Middle frontal gyrus (tissue), 1 donor: Measurements from ENCODE around the gene YIF1B.
A peak's percentile ranks its signal among the peaks of the same experiment; 100 is the strongest.

Experiments used
- DNase-seq: peaks from one replicate; pipeline ENCODE4 v3.0.0-alpha.2; 2015; ENCODE audit warnings: low spot score; ENCODE audit errors: extremely low spot score

Gene YIF1B

DNA sequence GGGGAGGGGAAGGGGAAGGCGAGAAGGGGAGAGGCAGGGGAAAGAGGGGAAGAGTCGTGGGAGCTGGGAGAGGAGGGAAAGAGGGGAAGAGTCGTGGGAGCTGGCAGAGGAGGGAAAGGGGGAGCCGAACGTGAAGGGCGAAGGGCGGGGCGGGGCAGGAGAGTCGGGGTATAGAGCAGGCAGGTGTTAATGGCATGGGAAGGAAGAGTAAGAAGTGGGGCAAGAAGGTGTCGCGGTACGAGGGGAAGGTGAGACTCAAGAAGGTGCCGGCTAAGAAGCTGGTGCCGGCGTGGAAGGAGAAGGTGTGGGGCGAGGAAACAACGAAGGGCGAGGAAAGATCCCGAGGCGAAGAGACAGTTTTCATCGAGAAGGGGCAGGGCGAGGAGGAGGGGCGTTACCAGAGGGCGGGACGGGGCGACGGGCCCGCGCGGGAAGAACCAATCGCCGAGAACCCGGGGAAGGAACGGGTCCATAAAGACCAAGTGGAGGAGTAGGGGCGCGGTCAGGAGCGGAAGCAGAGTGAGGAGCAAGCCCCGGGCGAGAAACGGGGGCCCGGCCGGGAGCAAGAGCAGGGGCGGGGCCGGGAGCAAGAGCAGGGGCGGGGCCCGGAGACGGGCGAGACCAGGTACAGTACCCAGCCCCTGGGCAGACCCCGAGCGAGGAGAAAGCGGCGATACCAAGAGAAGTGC lies 20.3 kb upstream of the YIF1B start:
- peak; percentile 84 for DNase-seq

DNA sequence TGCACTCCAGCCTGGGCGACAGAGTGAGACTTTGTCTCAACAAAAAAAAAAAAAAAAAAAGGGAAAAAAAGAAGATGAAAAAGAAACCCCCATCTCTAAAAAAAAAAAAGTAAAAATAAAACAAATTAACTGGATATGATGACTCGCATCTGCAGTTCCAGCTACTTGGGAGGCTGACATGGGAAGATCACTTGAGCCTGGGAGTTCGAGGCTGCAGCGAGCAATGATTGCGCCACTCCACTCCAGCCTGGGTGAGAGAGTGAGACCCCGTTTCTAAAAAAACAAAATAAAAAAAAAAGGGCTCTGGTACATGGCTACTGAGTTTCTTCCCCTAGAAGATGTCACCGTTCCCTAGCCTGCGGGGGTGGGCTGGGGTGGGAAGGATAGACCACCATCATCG lies 17.5 kb upstream of the YIF1B start:
- DNase-seq = no peak

DNA sequence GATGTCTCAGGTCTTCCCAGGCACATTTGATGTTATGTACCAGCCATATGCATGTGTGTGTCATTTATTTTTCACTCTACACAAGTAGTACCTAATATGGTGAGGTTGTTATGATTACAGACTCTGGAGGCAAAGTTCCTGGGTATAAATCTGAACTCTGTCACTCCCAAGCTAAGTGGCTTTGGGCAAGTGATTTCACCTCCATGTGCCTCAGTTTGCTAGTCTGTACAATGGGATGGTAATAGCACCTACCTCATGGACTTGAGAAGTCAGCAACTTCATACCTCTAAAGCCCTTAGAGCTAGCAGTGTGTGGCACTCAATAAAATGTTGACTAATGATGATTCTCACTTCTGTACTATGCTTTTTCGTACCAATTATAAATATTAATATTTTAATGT lies 16.0 kb upstream of the YIF1B start:
- DNase-seq = no peak

DNA sequence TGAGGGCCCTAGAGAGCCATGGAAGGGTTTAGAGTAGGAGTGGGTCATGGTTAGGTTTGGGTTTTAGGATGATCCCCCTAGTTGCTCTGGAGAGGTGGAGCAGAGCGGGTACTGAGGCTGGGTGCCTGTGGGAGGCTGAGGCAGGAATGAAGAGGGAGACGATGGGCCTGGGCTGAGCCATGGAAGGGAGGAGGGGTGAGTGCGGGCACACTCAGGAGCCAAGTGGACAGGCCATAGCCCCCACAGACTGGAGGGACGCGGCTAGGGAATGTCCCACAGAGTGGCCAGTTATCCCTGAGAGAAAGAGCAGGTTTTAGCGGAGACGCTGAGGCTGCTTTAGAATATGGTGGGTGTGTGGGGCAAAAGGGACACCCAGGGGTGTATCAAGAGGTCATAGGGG lies 13.9 kb upstream of the YIF1B start:
- DNase-seq = no peak

DNA sequence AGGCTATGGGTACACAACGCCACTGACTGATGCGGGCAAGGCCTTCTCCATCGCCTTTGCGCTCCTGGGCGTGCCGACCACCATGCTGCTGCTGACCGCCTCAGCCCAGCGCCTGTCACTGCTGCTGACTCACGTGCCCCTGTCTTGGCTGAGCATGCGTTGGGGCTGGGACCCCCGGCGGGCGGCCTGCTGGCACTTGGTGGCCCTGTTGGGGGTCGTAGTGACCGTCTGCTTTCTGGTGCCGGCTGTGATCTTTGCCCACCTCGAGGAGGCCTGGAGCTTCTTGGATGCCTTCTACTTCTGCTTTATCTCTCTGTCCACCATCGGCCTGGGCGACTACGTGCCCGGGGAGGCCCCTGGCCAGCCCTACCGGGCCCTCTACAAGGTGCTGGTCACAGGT lies 10.8 kb upstream of the YIF1B start:
- DNase-seq = no peak

DNA sequence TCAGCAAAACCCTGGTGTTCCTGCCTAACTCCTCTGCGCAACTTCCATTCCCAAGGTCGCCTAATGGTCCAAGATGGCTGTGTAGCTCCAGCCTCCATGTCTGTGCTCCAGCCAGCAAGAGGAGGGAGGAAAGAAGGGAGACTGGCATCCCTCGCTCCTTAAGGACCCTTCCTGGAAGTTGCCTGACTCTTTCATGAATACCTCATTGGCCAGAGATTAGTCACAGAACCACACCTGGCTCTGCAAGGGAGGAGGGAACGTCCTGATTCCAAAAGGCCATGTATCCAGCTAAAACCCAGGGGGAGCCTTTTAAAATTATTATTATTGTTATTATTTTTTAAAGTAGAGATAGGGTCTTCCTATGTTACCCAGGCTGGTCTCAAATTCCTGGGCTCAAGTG lies 8.7 kb upstream of the YIF1B start:
- DNase-seq = no peak

DNA sequence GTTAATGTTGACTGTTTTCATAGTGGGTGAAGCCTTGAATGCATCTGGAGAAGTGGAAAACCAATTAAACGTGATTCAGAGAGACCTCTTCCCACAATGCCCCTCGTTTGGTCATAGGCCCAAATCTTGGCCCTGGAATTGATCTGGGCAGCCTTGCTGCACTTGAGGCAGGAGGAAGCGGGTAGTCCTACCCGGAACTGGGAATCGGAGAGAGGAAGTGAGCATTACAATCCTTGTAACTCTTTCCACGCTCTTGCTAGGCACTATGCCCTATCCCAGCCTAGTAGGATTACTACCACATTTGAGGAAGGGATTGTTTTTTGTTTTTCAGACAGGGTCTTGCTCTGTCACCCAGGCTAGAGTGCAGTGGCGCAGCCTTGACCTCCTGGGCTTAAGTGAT lies 7.5 kb upstream of the YIF1B start:
- no peak for DNase-seq

DNA sequence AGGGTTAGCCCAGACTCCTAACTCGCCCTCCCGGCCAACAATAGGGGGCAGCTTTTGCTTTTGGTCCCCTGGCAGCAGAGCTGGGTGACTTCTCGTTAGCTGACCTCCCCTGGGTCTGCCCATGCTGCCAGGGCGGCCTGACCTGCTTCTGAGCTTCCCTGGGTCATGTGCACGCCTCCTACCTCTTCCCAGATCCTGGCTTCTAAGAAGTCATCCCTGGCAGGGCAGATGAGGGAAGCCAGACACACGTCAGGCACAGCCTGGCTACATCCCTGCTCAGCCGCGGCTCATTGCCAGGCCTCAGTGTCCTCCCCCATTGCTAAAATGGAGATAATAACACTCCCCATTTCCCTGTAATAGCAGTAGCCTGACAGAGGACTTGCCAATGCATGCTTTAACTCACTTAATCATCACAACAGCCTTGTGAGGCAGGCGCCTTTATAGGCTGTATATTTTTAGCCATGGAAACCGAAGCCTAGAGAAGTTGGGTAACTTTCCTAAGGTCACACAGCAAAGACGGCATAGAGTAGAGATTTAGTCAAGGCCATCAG lies 6.0 kb upstream of the YIF1B start:
- peak; percentile 12 for DNase-seq

DNA sequence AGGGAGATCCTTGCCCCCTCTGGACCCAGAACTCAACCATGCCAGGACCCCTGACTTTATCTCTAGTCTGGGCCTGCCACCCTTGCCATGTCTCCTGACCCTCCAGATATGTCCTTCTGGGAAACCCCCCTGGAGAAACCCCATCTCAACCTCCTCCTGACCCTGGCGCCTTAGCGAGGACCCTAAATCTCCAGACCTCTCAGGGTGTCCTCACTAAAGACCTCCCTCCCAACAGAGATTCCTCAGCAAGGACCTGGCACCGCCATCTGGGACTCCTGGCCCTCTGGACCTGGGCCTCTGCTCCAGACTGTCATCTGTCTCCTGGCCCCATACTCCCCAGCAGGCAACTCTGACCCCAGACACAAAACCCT lies 5.2 kb upstream of the YIF1B start:
- no peak for DNase-seq

DNA sequence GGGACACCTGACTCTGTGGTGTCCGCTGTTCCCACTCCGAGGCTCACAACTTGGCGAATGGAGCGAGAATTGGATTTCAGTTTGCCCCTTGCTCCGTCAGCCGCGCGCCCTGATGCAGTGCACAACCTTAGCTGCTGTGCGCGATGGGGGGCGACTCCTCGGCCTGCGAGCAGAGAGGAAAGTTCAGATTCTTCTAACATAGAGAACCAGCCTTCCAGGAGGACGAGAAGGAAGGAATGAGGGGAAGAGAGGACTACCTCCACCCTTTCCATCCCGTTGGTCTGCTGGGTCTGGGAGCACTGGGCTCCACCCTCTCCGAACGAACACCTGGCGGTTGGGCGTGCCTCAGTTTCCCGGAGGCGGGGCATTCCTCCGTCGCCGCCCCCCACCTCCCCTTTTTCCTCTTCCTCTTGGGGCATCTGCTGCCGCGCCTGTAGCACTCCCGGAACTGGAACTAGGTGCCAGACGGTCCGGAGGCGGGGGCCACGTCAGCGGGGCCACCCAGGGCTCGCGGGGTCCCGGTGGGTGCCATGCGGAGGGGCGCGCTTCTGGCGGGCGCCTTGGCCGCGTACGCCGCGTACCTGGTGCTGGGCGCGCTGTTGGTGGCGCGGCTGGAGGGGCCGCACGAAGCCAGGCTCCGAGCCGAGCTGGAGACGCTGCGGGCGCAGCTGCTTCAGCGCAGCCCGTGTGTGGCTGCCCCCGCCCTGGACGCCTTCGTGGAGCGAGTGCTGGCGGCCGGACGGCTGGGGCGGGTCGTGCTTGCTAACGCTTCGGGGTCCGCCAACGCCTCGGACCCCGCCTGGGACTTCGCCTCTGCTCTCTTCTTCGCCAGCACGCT lies 3.9 kb upstream of the YIF1B start, which contains the start of gene KCNK6:
Gene KCNK6 (plus strand): TSS at position 425 of the 838 bp plus-strand sequence. CDS start 106 bp downstream, at position 531.
- no peak for DNase-seq

DNA sequence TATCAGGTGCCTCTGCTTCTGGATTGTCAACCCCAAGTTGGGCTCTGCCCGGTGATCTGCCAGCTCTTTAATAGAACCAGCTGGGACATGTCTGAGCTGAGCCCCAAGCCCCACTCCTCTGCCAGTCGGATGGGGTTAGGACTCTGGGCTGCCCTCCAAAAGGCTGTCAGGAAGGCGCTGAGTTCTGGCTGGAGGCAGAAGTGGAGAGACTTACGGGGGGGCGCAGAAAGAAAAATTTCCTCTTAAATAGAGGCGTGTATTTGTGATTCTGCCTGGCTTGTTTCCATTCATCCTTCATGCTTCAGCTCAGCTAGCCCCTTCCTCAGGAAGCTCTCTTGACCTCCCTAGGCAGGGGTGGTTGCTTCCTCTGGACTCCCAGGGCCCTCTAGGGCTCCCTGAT lies 2.9 kb upstream of the YIF1B start:
- no peak for DNase-seq

DNA sequence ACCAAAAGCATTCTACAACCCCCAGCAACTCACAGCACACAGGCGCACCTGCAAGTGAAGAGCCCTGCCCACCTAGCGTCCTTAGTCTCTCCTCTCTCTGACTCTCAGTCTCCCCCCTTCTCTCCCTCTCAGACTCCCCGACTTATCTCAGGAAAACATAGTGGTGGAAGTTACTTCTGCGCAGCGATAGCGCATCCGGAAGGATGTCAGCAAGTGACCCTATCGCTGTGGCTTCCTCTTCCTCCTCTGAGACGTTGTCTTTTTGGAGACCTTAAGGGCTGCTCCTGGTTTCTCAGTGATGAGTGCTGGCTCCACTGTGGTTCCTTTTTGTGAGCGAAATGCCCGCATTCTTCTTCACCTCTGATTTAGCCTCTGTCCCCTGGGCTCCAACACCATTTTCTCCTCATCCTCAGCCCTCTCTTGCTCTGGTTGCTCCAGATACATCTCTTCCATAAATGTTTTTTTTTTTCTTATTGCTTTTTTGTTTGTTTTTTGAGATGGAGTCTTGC lies 1.4 kb upstream of the YIF1B start:
- no peak for DNase-seq

DNA sequence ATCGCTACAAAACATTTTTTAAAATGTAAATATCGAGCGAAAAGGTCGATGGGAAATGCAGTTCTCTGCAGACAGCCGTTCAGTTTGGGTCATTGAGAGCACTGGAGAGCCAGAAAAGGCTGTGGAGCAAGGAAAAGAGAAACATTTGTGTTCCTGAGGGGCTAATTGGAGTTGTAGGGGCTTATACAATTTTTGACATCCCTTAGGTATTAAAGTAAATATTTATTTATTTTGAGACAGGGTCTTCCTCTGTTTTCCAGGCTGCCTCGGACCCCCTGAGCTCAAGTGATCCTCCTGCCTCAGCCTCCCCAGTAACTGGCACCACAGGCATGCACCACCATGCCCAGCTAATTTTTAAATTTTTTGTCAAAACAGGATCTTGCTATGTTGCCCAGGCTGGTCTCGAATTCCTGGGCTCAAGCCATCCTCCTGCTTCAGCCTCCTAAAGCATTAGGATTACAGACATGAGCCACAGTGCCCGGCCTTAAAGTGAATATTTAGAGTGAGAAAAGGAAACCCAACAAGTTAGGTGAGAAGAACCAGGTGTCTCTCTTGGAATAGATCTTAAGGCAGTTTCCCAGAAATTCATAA lies 825 bp upstream of the YIF1B start:
- no peak for DNase-seq

DNA sequence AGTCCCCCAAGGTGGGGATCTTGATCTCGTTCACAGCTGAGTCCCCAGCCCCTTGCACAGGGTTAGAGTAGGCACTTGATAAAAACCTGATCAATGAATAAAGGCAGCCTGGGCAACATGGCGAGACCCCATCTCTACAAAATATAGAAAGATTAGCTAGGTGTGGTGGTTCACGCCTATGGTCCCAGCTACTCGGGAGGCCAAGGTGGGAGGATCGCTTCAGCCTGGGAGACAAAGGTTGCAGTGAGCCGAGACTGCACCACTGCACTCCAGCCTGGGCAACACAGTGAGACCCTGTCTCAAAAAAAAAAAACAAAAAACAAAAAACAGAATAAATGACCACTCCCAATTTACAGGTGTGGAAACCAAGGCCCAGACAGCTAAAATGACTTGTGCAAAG lies 4.8 kb downstream of the YIF1B start:
- no peak for DNase-seq

DNA sequence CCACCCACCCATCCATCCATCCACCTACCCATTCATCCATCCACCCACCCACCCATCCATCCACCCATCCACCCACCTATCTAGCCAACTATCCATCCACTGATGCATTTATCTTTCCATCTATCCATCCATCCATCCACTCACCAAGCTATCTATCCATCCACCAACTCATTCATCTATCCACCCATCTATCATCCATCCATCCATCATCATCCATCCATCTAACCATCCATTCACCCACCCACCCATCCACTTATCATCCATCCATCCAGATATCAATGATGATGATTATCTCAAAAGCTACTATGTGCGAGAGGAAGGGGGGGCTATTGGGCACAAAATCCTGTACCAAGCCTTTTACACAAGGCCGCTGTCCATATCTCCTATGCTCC lies 5.5 kb downstream of the YIF1B start:
- no peak for DNase-seq

DNA sequence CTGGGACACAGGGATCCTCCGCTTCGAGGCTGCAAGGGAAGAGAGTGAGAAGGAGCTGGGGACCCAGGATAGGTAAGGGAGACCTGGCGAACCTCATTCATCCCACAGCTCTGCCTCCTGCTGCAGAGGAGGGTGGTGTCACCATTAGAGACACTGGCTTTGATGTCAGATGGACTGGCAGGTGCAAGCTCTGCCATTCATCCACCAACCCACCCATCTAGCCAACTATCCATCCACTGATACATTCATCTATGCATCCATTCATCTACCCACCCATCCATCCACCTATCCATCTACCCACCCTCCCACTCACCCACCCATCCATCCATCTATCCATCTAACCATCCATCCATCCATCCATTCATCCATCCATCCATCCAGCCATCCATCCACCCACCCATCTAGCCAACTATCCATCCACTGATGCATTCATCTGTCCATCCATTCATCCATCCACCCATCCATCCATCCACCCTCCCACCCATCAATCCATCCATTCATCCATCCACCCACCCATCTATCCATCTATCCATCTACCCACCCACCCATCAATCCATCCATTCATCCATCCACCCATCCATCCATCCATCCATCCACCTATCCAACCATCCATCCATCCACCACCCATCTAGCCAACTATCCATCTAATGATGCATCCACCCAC lies 6.0 kb downstream of the YIF1B start:
- no peak for DNase-seq

DNA sequence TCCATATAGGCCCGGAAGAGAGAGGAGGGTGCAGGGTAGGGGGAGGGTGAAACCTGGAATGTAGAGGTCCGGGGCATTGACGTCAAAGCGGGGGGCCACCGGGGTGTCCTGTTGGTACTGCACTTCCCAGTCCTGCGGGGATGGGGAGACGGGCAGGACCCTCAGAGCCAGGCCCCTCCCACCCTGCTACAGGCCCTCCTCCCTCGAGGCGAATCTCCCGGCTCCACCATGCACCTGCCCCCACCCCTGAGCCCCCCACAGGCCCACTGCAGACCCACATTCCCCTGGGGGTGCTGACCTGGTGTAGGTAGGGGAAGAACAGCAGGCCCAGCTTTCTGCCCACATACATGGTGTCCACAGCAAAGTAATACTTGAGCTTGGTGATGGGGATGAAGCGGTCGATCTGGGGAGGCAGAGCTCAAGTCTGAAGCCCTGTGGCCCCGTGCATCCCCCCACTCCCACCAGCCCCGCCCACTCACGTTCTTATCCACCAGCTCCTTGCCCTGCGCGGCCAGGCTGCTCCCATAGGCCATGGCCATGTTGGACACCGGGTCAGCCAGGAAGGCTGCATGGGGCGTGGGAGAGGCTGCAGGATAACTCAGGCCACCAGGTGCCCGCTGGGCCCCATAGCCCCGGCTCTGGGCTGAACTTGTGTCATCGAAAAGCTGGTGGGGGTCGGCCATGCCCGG lies 6.7 kb downstream of the YIF1B start:
- DNase-seq = no peak

DNA sequence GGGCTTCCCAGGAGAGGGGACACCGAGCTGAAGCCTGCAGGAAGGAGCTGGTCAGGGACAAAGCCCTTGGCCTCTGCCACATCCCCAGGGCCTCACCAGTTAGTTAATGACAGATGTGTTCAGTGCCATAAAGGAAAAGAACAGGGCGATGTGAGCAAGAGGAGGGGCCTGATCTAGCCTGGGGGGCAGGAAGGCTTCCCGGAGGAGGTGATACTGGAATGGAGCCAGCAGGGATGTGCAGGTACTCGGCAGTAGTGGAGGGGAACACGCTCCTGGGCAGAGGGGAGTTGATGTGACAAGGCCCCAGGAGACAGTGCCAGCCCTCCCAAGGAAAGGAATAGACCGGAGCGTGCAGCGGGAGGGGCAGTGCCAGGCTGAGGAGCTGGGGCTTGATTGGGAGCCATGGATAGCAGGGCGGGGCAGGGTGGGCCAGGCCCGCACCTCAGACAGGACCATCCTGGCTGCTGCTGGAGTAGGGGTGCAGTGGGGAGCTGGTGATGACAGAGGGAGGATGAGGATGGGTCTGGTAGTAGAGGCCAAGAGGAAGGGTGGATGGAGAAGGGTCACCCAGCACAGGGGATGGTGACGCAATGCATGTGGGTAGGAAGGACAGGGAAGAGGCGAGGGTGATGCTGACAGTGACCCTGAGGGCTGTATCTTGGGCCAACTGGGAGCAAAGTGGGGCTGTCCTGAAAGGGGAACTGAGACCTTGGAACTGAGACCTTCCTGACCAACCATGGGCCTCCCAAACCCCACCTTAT lies 7.6 kb downstream of the YIF1B start:
- DNase-seq = no peak

DNA sequence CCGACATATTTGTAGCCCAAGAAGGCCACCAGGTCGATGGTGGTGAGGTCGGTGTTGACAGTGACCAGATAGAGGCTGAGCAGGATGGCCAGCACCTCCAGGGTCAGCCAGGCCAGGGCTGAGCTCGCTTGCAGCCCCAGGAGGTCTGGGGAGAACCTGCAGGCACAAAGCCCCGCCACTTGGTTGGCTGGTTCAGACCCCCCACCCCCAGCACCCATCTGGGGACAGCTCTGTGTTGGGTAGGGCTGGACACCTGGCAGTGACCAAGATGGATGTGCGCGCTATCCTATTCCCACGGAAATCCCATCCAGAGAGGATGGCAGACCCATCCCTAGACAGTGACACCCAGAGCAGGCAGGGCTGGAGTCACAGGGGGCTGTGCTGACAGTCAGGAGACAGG lies 8.2 kb downstream of the YIF1B start:
- no peak for DNase-seq

DNA sequence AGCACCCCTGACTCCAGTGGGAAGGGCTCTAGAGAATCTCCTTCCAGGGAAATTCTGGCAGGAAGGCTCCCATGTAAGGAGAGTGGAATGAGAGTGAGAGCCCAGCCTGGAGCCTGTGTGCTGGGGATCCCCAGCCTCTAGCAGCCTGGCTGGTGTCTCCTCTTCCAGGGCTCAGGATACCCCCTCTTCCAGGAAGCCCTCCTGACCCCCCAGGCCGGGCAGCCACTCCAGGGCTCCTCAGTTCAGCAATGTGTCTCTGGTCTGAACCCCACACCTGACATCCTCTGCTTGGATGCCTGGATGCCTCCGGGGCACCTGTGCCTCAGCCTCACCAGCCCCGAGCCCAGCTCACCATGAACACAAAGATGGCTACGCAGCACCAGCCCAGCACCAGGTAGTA lies 8.7 kb downstream of the YIF1B start:
- DNase-seq = no peak
